HepG2 (cell line): ENCODE data around the gene NAV1. TPM values are rescaled to one million over a fixed set of nuclear protein-coding genes. Genes with fewer than 3 reads are reported as not detected.

Experiments used
- ATAC-seq: fragments of 200-7000 bp; cut with Tn5 transposase; 3 replicates; pipeline ENCODE4 v1.9.1; 2020; ENCODE audit warnings: mild to moderate bottlenecking, moderate library complexity
- BruUV-seq: library from RNA; stranded (reverse); fragments of 400-500 nt; replicated peaks from 2 replicates; lab custom pipeline; 2021; lab: Mats Ljungman, UMichigan
- CTCF ChIA-PET: fragments of 300-600 bp; formaldehyde crosslinking; extraction: SDS; loops from one replicate; lab custom pipeline; 2021; ENCODE audit warnings: low total read pairs, inconsistent platforms, low intra/inter-chr PET ratio; lab: Yijun Ruan, JAX
- POLR2A ChIA-PET: fragments of 350-600 bp; sonication (Branson Sonifier 250); formaldehyde crosslinking; loops from one replicate; lab custom pipeline; 2020; ENCODE audit warnings: antibody characterized with exemption, inconsistent platforms; lab: Yijun Ruan, JAX
- DNase-seq: peaks from one replicate; pipeline ENCODE4 v3.0.0-alpha.2; 2015; ENCODE audit warnings: low spot score
- FAIRE-seq: peaks from 3 replicates; lab custom pipeline; 2011; peaks lifted over from hg19 to GRCh38; lab: Jason Lieb, UNC
- H2AFZ ChIP-seq: one replicate; pipeline ENCODE4 v1.6.1; 2011; ENCODE audit warnings: low read length, inconsistent platforms
- H3K27ac ChIP-seq: fragments of 300-600 bp; 3 replicates; pipeline ENCODE4 v1.8.0; 2011; ENCODE audit warnings: mixed run types, mild to moderate bottlenecking, mixed read lengths, low read length, inconsistent platforms; ENCODE audit not compliant: insufficient read depth; ENCODE audit errors: extremely low read length
- H3K27me3 ChIP-seq, 2 experiments: fragments of 200-600 bp in 1 of 2; 2 replicates in 1 of 2; 3 replicates in 1 of 2; pipeline versions ENCODE4 v1.6.0 to v1.8.0; 2011; ENCODE audit warnings: low read length in 2 of 2, mild to moderate bottlenecking in 2 of 2, moderate library complexity in 2 of 2, inconsistent platforms in 1 of 2; ENCODE audit not compliant: insufficient read depth in 2 of 2, control insufficient read depth in 1 of 2
- H3K36me3 ChIP-seq, 2 experiments: fragments of 200-600 bp in 1 of 2; replicated peaks in 1 of 2; 2 replicates in 1 of 2; 3 replicates in 1 of 2; pipeline versions ENCODE4 v1.5.1 to v1.8.0; 2011; ENCODE audit warnings: low read length in 2 of 2, inconsistent platforms in 1 of 2; ENCODE audit not compliant: insufficient read depth in 2 of 2, control insufficient read depth in 1 of 2
- H3K4me1 ChIP-seq: 2 replicates; pipeline ENCODE4 v1.5.1; 2012; ENCODE audit warnings: low read length, inconsistent platforms; ENCODE audit not compliant: insufficient read depth
- H3K4me2 ChIP-seq: 2 replicates; pipeline ENCODE4 v1.6.0; 2011; ENCODE audit warnings: low read depth, low read length, inconsistent platforms
- H3K4me3 ChIP-seq, 3 experiments: fragments of 200-600 bp in 1 of 3; sonication (generic), shearing (Covaris generic) in 1 of 3; replicated peaks in 1 of 3; 2 replicates each; pipeline ENCODE4 v1.5.1; 2011 to 2016; ENCODE audit warnings: low read length in 3 of 3, inconsistent platforms in 2 of 3, low read depth in 2 of 3, mild to moderate bottlenecking in 2 of 3, control low read depth in 1 of 3, mixed read lengths in 1 of 3; ENCODE audit not compliant: insufficient read depth in 1 of 3
- H3K79me2 ChIP-seq: one replicate; pipeline ENCODE4 v1.6.1; 2011; ENCODE audit warnings: low read length, inconsistent platforms; ENCODE audit not compliant: insufficient read depth
- H3K9ac ChIP-seq: 2 replicates; pipeline ENCODE4 v1.6.0; 2011; ENCODE audit warnings: mild to moderate bottlenecking, low read depth, low read length, inconsistent platforms; ENCODE audit not compliant: insufficient read depth
- H3K9me3 ChIP-seq: 2 replicates; pipeline ENCODE4 v1.5.1; 2012; ENCODE audit warnings: mild to moderate bottlenecking, low read length
- H4K20me1 ChIP-seq: 2 replicates; pipeline ENCODE4 v1.6.0; 2011; ENCODE audit warnings: inconsistent platforms, mild to moderate bottlenecking, low read length, moderate library complexity; ENCODE audit not compliant: insufficient read depth
- BRD4 ChIP-seq: sonication (generic); formaldehyde crosslinking; IDR thresholded peaks from 2 replicates; pipeline ENCODE4 v1.4.0; 2020; ENCODE audit warnings: missing genetic modification reagents
- GABPA ChIP-seq, 2 experiments: IDR thresholded peaks; 2 replicates each; pipeline ENCODE4 v1.6.1; 2011 to 2016; ENCODE audit warnings: low read depth in 2 of 2, low read length in 1 of 2, missing biosample characterization in 1 of 2, missing genetic modification characterization in 1 of 2
- HOMEZ ChIP-seq: IDR thresholded peaks from 2 replicates; pipeline ENCODE4 v1.6.1; 2016; ENCODE audit warnings: low read depth
- HOXD1 ChIP-seq: sonication (generic); formaldehyde crosslinking; IDR thresholded peaks from 2 replicates; pipeline ENCODE4 v1.5.0; 2020; ENCODE audit warnings: missing genetic modification reagents
- RAD51 ChIP-seq: fragments of 450-650 bp; IDR thresholded peaks from 2 replicates; pipeline ENCODE4 v1.6.1; 2016; ENCODE audit warnings: borderline replicate concordance
- SOX5 ChIP-seq: IDR thresholded peaks from 2 replicates; pipeline ENCODE4 v1.6.1; 2016; ENCODE audit warnings: borderline replicate concordance
- THYN1 ChIP-seq: sonication (generic); formaldehyde crosslinking; IDR thresholded peaks from 2 replicates; pipeline ENCODE4 v1.8.1; 2023; ENCODE audit warnings: low read depth, mild to moderate bottlenecking, moderate library complexity, missing genetic modification reagents, borderline replicate concordance
- ZKSCAN5 ChIP-seq: sonication (generic); formaldehyde crosslinking; IDR thresholded peaks from 2 replicates; pipeline ENCODE4 v1.5.1; 2020; ENCODE audit warnings: mild to moderate bottlenecking, missing genetic modification reagents
- ZNF124 ChIP-seq: sonication (generic); formaldehyde crosslinking; IDR thresholded peaks from 2 replicates; pipeline ENCODE4 v1.4.0; 2020; ENCODE audit warnings: missing genetic modification reagents
- ZNF34 ChIP-seq: sonication (generic); formaldehyde crosslinking; IDR thresholded peaks from 2 replicates; pipeline ENCODE4 v1.4.0; 2020; ENCODE audit warnings: mild to moderate bottlenecking, missing genetic modification reagents, borderline replicate concordance
- ZNF501 ChIP-seq: sonication (generic); formaldehyde crosslinking; IDR thresholded peaks from 2 replicates; pipeline ENCODE4 v1.5.1; 2020; ENCODE audit warnings: mild to moderate bottlenecking, moderate library complexity, missing genetic modification reagents
- ZNF749 ChIP-seq: sonication (generic); formaldehyde crosslinking; IDR thresholded peaks from 2 replicates; pipeline ENCODE4 v1.8.0; 2022; ENCODE audit warnings: mild to moderate bottlenecking, missing genetic modification reagents, moderate library complexity, borderline replicate concordance
- ZNF841 ChIP-seq: sonication (generic); formaldehyde crosslinking; IDR thresholded peaks from 2 replicates; pipeline ENCODE4 v1.8.1; 2023; ENCODE audit warnings: missing genetic modification reagents, borderline replicate concordance
- WGBS: methylation state at CpG from one replicate; pipeline ENCODE4 v1.1.6; 2017; ENCODE audit warnings: low lambda C conversion rate; 5-methylcytosine and 5-hydroxymethylcytosine counted together
- in situ Hi-C: cut with HindIII; loops from 2 replicates; pipeline ENCODE4 v1.10.0; 2017; ENCODE audit warnings: low pct_unique_long_range_greater_than_20kb; ENCODE audit not compliant: extremely low pct_ligation_motif_present
- intact Hi-C: fragments of 100-400 bp; cut with micrococcal nuclease; formaldehyde crosslinking; loops from one replicate; pipeline ENCODE4 v1.10.0; 2022; ENCODE audit not compliant: unreplicated experiment
- polyA plus RNA-seq, 8 experiments: library from polyadenylated mRNA; depleted of rRNA in 3 of 8; stranded (reverse) in 7 of 8; unstranded in 1 of 8; fragments of >200 nt; fragmentation: Illumina TruSeq in 4 of 8; extraction: Trizol in 4 of 8; gene quantifications; 2 replicates each; pipeline versions ENCODE4 v1.2.1 to v1.2.3, GENCODE V29; 2011 to 2016; ENCODE audit warnings: low read depth in 4 of 8, missing spikeins in 1 of 8, mixed read lengths in 1 of 8; ENCODE audit not compliant: insufficient read depth in 1 of 8
- total RNA-seq, 5 experiments: library from RNA; depleted of rRNA; stranded (reverse); fragments of >200 nt; fragmentation: Illumina TruSeq; extraction: Trizol; gene quantifications; 2 replicates each; pipeline ENCODE4 v1.2.3, GENCODE V29; 2016; ENCODE audit warnings: low read depth in 1 of 5

The NAV1 gene
- total and polyA plus RNA-seq, 2 of the 13 experiments (the other 11 are each of a cell fraction or from before 2014, with no cell fraction given): not detected

GRCh38 chr1:201513498-201514243, 25.3 kb upstream of the NAV1 start:
- ChIA-PET CTCF (interaction anchor here (0.6 to 8.4 kb wide), 7 partner anchors 10 to 128 kb away, joined by 3 to 226 read pairs (median 7); no protein-coding TSS in a partner anchor), POLR2A (interaction anchor here (2.4 to 4.7 kb wide), 3 partner anchors 11 to 32 kb away, joined by 11 to 45 read pairs (median 16); no protein-coding TSS in a partner anchor)
- intact Hi-C loops (loop anchor here (1.0 to 2.0 kb wide), 4 partner anchors 19 to 77 kb away; no protein-coding TSS in a partner anchor), in situ Hi-C loops (loop anchor here (5.0 kb wide), 2 partner anchors 36 to 66 kb away; no protein-coding TSS in a partner anchor)
- Histone ChIP-seq H3K9me3 (no peaks in the 10 kb centered on the region), H3K4me1 (peaks cover 17% of the 10 kb centered on the region), H3K79me2 (no peaks in the 10 kb centered on the region), H4K20me1 (no peaks in the 10 kb centered on the region), H3K4me2 (no peak overlapping the region), H3K27ac (no peak overlapping the region), H3K4me3 (no peak overlapping the region), H3K9ac (no peak overlapping the region), H2AFZ (no peak overlapping the region), H3K27me3 (peaks cover 1 to 14% of the 10 kb centered on the region in 2 experiments; a peak in 2 of 5 replicates), H3K36me3 (no peaks in the 10 kb centered on the region)
- ATAC-seq (no peak), FAIRE-seq (no peak), DNase-seq (no peak)
- BruUV-seq: no TSS peak
- 56% methylated on average over 6 of the region's 6 CpGs for WGBS
- TF ChIP-seq ZNF34 (CRISPR knock-in tag) (no peak), HOMEZ (CRISPR knock-in tag) (no peak), GABPA (IDR thresholded peaks at IDR 0.05; ENCODE audit: low read depth, low read length) (no peak), GABPA (CRISPR knock-in tag; IDR thresholded peaks at IDR 0.05; ENCODE audit: low read depth) (no peak), ZNF749 (CRISPR knock-in tag) (no peak), THYN1 (CRISPR knock-in tag) (no peak), ZKSCAN5 (CRISPR knock-in tag) (no peak), HOXD1 (no peak), RAD51 (no peak), BRD4 (CRISPR knock-in tag) (no peak), ZNF841 (CRISPR knock-in tag) (no peak), ZNF124 (CRISPR knock-in tag) (no peak), SOX5 (no peak), ZNF501 (CRISPR knock-in tag) (no peak)
